Measurements from ENCODE around the gene POLE2. TPM values are rescaled to one million over a fixed set of nuclear protein-coding genes. Genes with fewer than 3 reads are reported as not detected.
"Not testable (repeated sequence)": the region's sequence is repeated elsewhere in the genome, so short reads cannot be mapped to it uniquely, and the experiment has no call there.

POLE2 gene
- total RNA-seq, 1 experiment from 2014 or later: 17.4 TPM

DNA sequence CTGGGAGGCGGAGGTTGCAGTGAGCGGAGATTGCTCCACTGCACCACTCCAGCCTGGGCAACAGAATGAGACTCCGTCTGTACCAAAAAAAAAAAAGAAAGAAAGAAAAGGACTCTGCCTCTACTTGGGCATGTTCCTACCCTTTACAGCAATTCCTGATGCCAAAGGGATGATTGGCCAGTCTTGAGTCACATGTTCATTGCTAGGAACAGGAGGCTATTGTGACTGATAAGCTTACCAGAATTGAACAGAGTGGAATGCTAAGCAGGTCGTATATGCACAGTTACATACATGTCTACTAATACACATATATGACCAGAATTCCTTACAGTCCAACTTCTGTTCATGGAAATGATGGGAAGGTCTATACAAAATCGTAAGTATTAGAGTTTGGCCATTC lies 39.2 kb upstream of the POLE2 start:
- ChIA-PET POLR2A (no interaction called here), CTCF (no interaction called here)
- intact Hi-C loops (cut with micrococcal nuclease; ENCODE audit: unreplicated experiment): no loop called here
- Histone ChIP-seq H3K27me3 (ENCODE audit: control insufficient read depth, insufficient read depth, low read length) (no peaks in the 10 kb centered on the region), H3K9me3 (ENCODE audit: control insufficient read depth, insufficient read depth, low read depth, low read length) (no peaks in the 10 kb centered on the region), H3K36me3 (ENCODE audit: control insufficient read depth, insufficient read depth, low read length) (no peaks in the 10 kb centered on the region), H3K27ac (ENCODE audit: low read length) (no peak overlapping the region), H3K4me3 (ENCODE audit: low read depth in 2 of 2, low read length in 2 of 2) (no peak overlapping the region), H3K4me1 (ENCODE audit: control insufficient read depth, insufficient read depth, low read length) (no peaks in the 10 kb centered on the region)
- TF ChIP-seq SIN3A (IDR thresholded peaks at IDR 0.05; ENCODE audit: borderline replicate concordance, insufficient read depth, low read depth, low read length) (no peak), TCF7L2 (IDR thresholded peaks at IDR 0.05; ENCODE audit: low read depth, low read length) (no peak), POLR2AphosphoS5 (IDR thresholded peaks at IDR 0.05; ENCODE audit: low read depth, low read length) (no peak)
- TF ChIP-seq, protein P1, sequence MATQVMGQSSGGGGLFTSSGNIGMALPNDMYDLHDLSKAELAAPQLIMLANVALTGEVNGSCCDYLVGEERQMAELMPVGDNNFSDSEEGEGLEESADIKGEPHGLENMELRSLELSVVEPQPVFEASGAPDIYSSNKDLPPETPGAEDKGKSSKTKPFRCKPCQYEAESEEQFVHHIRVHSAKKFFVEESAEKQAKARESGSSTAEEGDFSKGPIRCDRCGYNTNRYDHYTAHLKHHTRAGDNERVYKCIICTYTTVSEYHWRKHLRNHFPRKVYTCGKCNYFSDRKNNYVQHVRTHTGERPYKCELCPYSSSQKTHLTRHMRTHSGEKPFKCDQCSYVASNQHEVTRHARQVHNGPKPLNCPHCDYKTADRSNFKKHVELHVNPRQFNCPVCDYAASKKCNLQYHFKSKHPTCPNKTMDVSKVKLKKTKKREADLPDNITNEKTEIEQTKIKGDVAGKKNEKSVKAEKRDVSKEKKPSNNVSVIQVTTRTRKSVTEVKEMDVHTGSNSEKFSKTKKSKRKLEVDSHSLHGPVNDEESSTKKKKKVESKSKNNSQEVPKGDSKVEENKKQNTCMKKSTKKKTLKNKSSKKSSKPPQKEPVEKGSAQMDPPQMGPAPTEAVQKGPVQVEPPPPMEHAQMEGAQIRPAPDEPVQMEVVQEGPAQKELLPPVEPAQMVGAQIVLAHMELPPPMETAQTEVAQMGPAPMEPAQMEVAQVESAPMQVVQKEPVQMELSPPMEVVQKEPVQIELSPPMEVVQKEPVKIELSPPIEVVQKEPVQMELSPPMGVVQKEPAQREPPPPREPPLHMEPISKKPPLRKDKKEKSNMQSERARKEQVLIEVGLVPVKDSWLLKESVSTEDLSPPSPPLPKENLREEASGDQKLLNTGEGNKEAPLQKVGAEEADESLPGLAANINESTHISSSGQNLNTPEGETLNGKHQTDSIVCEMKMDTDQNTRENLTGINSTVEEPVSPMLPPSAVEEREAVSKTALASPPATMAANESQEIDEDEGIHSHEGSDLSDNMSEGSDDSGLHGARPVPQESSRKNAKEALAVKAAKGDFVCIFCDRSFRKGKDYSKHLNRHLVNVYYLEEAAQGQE (IDR thresholded peaks at IDR 0.05; ENCODE audit: insufficient read depth in 1 of 2, low read depth in 2 of 2, low read length in 1 of 2): no peak
- TF ChIP-seq, protein P2, sequence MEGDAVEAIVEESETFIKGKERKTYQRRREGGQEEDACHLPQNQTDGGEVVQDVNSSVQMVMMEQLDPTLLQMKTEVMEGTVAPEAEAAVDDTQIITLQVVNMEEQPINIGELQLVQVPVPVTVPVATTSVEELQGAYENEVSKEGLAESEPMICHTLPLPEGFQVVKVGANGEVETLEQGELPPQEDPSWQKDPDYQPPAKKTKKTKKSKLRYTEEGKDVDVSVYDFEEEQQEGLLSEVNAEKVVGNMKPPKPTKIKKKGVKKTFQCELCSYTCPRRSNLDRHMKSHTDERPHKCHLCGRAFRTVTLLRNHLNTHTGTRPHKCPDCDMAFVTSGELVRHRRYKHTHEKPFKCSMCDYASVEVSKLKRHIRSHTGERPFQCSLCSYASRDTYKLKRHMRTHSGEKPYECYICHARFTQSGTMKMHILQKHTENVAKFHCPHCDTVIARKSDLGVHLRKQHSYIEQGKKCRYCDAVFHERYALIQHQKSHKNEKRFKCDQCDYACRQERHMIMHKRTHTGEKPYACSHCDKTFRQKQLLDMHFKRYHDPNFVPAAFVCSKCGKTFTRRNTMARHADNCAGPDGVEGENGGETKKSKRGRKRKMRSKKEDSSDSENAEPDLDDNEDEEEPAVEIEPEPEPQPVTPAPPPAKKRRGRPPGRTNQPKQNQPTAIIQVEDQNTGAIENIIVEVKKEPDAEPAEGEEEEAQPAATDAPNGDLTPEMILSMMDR (IDR thresholded peaks at IDR 0.05): no peak
- DNase-seq (ENCODE audit: low read depth, low spot score): no peak
- BruUV-seq (replicated peaks): no TSS peak
- ATAC-seq: no peak
- in situ Hi-C loops (cut with HindIII; ENCODE audit: low pct_unique_long_range_greater_than_20kb, low sequenced_read_pairs): no loop called here

DNA sequence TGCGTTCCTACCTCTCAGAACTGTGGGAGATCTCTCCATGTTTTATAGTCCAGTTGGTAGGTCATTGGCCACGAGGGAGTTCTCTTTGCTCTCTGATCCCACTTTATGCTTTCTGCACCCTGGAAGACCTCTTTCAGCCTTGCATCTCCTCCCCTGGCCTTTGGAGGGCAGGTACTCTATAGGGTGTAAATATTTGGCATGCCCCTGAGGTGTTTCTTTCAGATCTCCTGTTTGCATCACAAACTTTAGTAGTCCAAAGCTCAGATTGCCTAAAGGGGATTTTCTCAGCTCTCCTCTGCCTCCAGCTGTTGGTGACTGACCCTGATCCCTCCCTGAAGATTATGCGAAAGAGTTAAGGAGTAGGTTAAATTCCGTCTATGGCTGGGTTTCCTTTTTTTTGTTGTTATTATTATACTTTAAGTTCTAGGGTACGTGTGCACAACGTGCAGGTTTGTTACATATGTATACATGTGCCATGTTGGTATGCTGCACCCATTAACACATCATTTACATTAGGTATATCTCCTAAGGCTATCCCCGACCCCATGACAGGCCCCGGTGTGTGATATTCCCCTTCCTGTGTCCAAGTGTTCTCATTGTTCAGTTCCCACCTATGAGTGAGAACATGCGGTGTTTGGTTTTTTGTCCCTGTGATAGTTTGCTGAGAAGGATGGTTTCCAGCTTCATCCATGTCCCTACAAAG lies 33.9 kb upstream of the POLE2 start:
- intact Hi-C loops (cut with micrococcal nuclease; ENCODE audit: unreplicated experiment); H3K27ac ChIP-seq (ENCODE audit: low read length); H3K9me3 ChIP-seq (ENCODE audit: control insufficient read depth, insufficient read depth, low read depth, low read length); H3K36me3 ChIP-seq (ENCODE audit: control insufficient read depth, insufficient read depth, low read length); ATAC-seq; DNase-seq (ENCODE audit: low read depth, low spot score); H3K4me1 ChIP-seq (ENCODE audit: control insufficient read depth, insufficient read depth, low read length); BruUV-seq (replicated peaks); in situ Hi-C loops (cut with HindIII; ENCODE audit: low pct_unique_long_range_greater_than_20kb, low sequenced_read_pairs); H3K27me3 ChIP-seq (ENCODE audit: control insufficient read depth, insufficient read depth, low read length); H3K4me3 ChIP-seq (ENCODE audit: low read depth in 2 of 2, low read length in 2 of 2); CTCF ChIA-PET: not testable (repeated sequence)
- POLR2A ChIA-PET: interaction anchor here (0.5 kb wide), 2 partner anchors 137 to 508 kb away, joined by 6 to 7 read pairs; no protein-coding TSS in a partner anchor

DNA sequence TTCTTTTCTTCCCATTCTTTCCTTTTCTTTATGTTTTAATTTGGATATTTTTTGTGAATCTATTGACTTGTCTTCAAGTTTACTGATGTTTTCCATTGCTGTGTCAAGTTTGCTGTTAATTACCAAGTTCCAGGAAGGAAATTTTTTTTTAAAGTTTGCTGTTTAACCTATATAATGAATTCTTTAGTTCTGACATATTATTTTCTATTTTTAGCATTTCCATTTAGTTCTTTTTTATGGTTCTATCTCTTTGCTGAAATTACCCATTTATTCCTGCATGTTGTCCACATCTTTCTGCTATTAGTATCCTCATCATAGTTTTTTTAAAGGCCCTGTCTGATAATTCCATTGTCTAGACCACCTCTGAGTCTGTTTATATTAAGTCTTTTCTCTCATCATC lies 32.7 kb upstream of the POLE2 start:
- POLR2A ChIA-PET: no interaction called here
- BruUV-seq (replicated peaks): no TSS peak
- Histone ChIP-seq H3K4me3 (ENCODE audit: low read depth in 2 of 2, low read length in 2 of 2) (no peak overlapping the region), H3K9me3 (ENCODE audit: control insufficient read depth, insufficient read depth, low read depth, low read length) (no peaks in the 10 kb centered on the region), H3K27ac (ENCODE audit: low read length) (no peak overlapping the region), H3K36me3 (ENCODE audit: control insufficient read depth, insufficient read depth, low read length) (no peaks in the 10 kb centered on the region), H3K4me1 (ENCODE audit: control insufficient read depth, insufficient read depth, low read length) (no peaks in the 10 kb centered on the region), H3K27me3 (ENCODE audit: control insufficient read depth, insufficient read depth, low read length) (no peaks in the 10 kb centered on the region)
- ATAC-seq (no peak), DNase-seq (ENCODE audit: low read depth, low spot score) (no peak)
- intact Hi-C loops (cut with micrococcal nuclease; ENCODE audit: unreplicated experiment) (no loop called here), in situ Hi-C loops (cut with HindIII; ENCODE audit: low pct_unique_long_range_greater_than_20kb, low sequenced_read_pairs) (no loop called here)
- CTCF ChIA-PET: no interaction called here
- TF ChIP-seq, protein P1 (IDR thresholded peaks at IDR 0.05; ENCODE audit: insufficient read depth in 1 of 2, low read depth in 2 of 2, low read length in 1 of 2): no peak
- TF ChIP-seq TCF7L2 (IDR thresholded peaks at IDR 0.05; ENCODE audit: low read depth, low read length) (no peak), SIN3A (IDR thresholded peaks at IDR 0.05; ENCODE audit: borderline replicate concordance, insufficient read depth, low read depth, low read length) (no peak), POLR2AphosphoS5 (IDR thresholded peaks at IDR 0.05; ENCODE audit: low read depth, low read length) (no peak)
- TF ChIP-seq, protein P2 (IDR thresholded peaks at IDR 0.05): no peak

Measured in Panc1 (cell line).